Nephron (organoid): Measurements from ENCODE around the gene AP5M1.
"Not testable (repeated sequence)": the region's sequence is repeated elsewhere in the genome, so short reads cannot be mapped to it uniquely, and the experiment has no call there.

Experiments used
- H3K27ac Mint-ChIP-seq, 3 experiments: 2 replicates each; pipeline ENCODE4 v1.8.0; 2020; ENCODE audit warnings: mixed read lengths in 3 of 3, mild to moderate bottlenecking in 2 of 3, moderate library complexity in 1 of 3
- H3K27me3 Mint-ChIP-seq: 2 replicates; pipeline ENCODE4 v1.8.0; 2021; ENCODE audit warnings: low read depth, mild to moderate bottlenecking, moderate library complexity, mixed read lengths
- H3K36me3 Mint-ChIP-seq: 2 replicates; pipeline ENCODE4 v1.8.0; 2020; ENCODE audit warnings: low read depth, mixed read lengths
- H3K4me1 Mint-ChIP-seq: 2 replicates; pipeline ENCODE4 v1.8.0; 2020; ENCODE audit warnings: mixed read lengths
- H3K4me3 Mint-ChIP-seq, 3 experiments: 2 replicates each; pipeline ENCODE4 v1.8.0; 2020; ENCODE audit warnings: mild to moderate bottlenecking in 3 of 3, mixed read lengths in 3 of 3, moderate library complexity in 2 of 3
- H3K9me3 Mint-ChIP-seq: 2 replicates; pipeline ENCODE4 v1.8.0; 2020; ENCODE audit warnings: mixed read lengths
- CTCF ChIP-seq, 3 experiments: fragments of 200-600 bp; sonication (generic); IDR thresholded peaks; one replicate each; pipeline ENCODE4 v1.5.0; 2021; ENCODE audit warnings: antibody characterized with exemption in 3 of 3; ENCODE audit not compliant: unreplicated experiment in 3 of 3

The AP5M1 gene

GRCh38 chr14:57319636-57320192 is 50.9 kb downstream of the AP5M1 start:
- H3K4me1 Mint-ChIP-seq = no peaks in the 10 kb centered on the region
- H3K36me3 Mint-ChIP-seq = no peaks in the 10 kb centered on the region
- H3K4me3 Mint-ChIP-seq = no peak overlapping the region
- H3K27ac Mint-ChIP-seq = no peak overlapping the region
- H3K9me3 Mint-ChIP-seq = no peaks in the 10 kb centered on the region
- TF ChIP-seq CTCF (IDR thresholded peaks at IDR 0.05; ENCODE audit: unreplicated experiment in 3 of 3) = no peak
- H3K27me3 Mint-ChIP-seq = no peaks in the 10 kb centered on the region

- H3K27ac Mint-ChIP-seq = no peak overlapping the region
- no peaks in the 10 kb centered on the region for H3K4me1 Mint-ChIP-seq
- H3K9me3 Mint-ChIP-seq = no peaks in the 10 kb centered on the region
- H3K27me3 Mint-ChIP-seq = peaks cover 3% of the 10 kb centered on the region
- H3K4me3 Mint-ChIP-seq = no peak overlapping the region
- H3K36me3 Mint-ChIP-seq = no peaks in the 10 kb centered on the region
- no peak for TF ChIP-seq CTCF (IDR thresholded peaks at IDR 0.05; ENCODE audit: unreplicated experiment in 3 of 3)
These were observed 55.0 kb downstream of the AP5M1 start for GRCh38 chr14:57323721-57324120.

GRCh38 chr14:57326253-57326652 is 57.5 kb downstream of the AP5M1 start:
- no peak for TF ChIP-seq CTCF (IDR thresholded peaks at IDR 0.05; ENCODE audit: unreplicated experiment in 3 of 3)
- H3K27me3 Mint-ChIP-seq = peaks cover 3% of the 10 kb centered on the region
- H3K27ac Mint-ChIP-seq = no peak overlapping the region

GRCh38 chr14:57329833-57330232 is 61.1 kb downstream of the AP5M1 start:
- Mint-ChIP-seq H3K27me3 (peaks cover 3% of the 10 kb centered on the region), H3K4me1 (no peaks in the 10 kb centered on the region), H3K27ac (no peak overlapping the region), H3K36me3 (peaks cover 6% of the 10 kb centered on the region), H3K4me3 (no peak overlapping the region), H3K9me3 (peaks cover 15% of the 10 kb centered on the region)
- TF ChIP-seq CTCF (IDR thresholded peaks at IDR 0.05; ENCODE audit: unreplicated experiment in 3 of 3) = no peak

More at GRCh38 chr14:57326253-57326652, 57.5 kb downstream of the AP5M1 start:
- Mint-ChIP-seq H3K4me3 (no peak overlapping the region), H3K4me1 (no peaks in the 10 kb centered on the region), H3K9me3 (peaks cover 3% of the 10 kb centered on the region), H3K36me3 (no peaks in the 10 kb centered on the region)

GRCh38 chr14:57332475-57332874 is 63.7 kb downstream of the AP5M1 start:
- H3K27me3 Mint-ChIP-seq, H3K4me3 Mint-ChIP-seq, H3K4me1 Mint-ChIP-seq, H3K36me3 Mint-ChIP-seq, H3K27ac Mint-ChIP-seq: not testable (repeated sequence)
- peaks cover 37% of the 10 kb centered on the region for H3K9me3 Mint-ChIP-seq

GRCh38 chr14:57333726-57334125 is 65.0 kb downstream of the AP5M1 start:
- H3K27me3 Mint-ChIP-seq, H3K4me1 Mint-ChIP-seq, H3K27ac Mint-ChIP-seq, H3K4me3 Mint-ChIP-seq, H3K36me3 Mint-ChIP-seq: not testable (repeated sequence)
- H3K9me3 Mint-ChIP-seq = peaks cover 37% of the 10 kb centered on the region

GRCh38 chr14:57343545-57344297 is 75.0 kb downstream of the AP5M1 start:
- not testable (repeated sequence) for H3K27me3 Mint-ChIP-seq, H3K4me1 Mint-ChIP-seq, H3K9me3 Mint-ChIP-seq, H3K36me3 Mint-ChIP-seq, H3K27ac Mint-ChIP-seq
- H3K4me3 Mint-ChIP-seq = peak overlapping the region; percentile 79 to 81 (median 80)
